Right lobe of liver (tissue), 4 donors: ENCODE results near the gene FADS3.

ENCODE experiments used
- POLR2A ChIP-seq: fragments of 450-650 bp; IDR thresholded peaks from one replicate; pipeline ENCODE4 v1.6.1; 2017; ENCODE audit warnings: antibody characterized with exemption, mild to moderate bottlenecking
- TF ChIP-seq, protein P1 (sequence below), 4 donors: fragments of 200-600 bp in 3 of 4; fragments of 450-650 bp in 1 of 4; IDR thresholded peaks; one replicate each; pipeline versions ENCODE4 v1.5.1 to v1.8.0; 2016 to 2022; ENCODE audit warnings: antibody characterized with exemption in 4 of 4, mild to moderate bottlenecking in 2 of 4
- donor health status: DM: no; HTN: no; CAD: no.
- donor health status: DM: no; HTN: no; CAD: no.
- donor health status: DM: no; HTN: yes; CAD: no.

DNA sequence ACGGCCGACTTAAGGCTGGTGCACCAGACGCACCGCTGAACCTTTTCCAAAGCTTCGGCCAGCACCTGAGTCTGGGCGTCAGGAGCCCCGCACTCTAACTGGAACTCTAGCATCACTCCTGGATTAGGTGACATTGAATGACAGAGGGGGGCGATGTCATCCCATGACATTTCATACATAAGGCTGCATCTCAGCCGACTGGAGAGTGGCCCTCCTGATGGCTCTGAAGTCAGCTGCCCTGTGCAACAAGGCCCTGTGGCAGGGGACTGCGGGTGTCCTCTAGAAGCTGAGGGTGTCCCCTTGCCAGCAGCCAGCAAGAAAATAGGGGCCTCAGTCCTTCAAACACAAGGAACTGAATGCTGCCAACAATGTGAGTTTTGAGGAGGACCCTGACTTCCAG is 10.1 kb upstream of the FADS3 start:
- TF ChIP-seq, protein P1, sequence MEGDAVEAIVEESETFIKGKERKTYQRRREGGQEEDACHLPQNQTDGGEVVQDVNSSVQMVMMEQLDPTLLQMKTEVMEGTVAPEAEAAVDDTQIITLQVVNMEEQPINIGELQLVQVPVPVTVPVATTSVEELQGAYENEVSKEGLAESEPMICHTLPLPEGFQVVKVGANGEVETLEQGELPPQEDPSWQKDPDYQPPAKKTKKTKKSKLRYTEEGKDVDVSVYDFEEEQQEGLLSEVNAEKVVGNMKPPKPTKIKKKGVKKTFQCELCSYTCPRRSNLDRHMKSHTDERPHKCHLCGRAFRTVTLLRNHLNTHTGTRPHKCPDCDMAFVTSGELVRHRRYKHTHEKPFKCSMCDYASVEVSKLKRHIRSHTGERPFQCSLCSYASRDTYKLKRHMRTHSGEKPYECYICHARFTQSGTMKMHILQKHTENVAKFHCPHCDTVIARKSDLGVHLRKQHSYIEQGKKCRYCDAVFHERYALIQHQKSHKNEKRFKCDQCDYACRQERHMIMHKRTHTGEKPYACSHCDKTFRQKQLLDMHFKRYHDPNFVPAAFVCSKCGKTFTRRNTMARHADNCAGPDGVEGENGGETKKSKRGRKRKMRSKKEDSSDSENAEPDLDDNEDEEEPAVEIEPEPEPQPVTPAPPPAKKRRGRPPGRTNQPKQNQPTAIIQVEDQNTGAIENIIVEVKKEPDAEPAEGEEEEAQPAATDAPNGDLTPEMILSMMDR (IDR thresholded peaks at IDR 0.05) = no peak
- no peak for TF ChIP-seq POLR2A
